Choroid plexus epithelial cell (primary cell): Measurements from ENCODE around the gene LHX3.

Source experiments
- DNase-seq: peaks from one replicate; pipeline ENCODE4 v3.0.0-alpha.2; 2010; ENCODE audit warnings: low read depth
- H3K4me3 ChIP-seq: 2 replicates; pipeline ENCODE4 v1.5.1; 2011; ENCODE audit warnings: low read depth, mild to moderate bottlenecking, control low read depth, low read length, moderate library complexity
- CTCF ChIP-seq: conservative IDR thresholded peaks from 2 replicates; pipeline ENCODE4 v1.5.1; 2011; ENCODE audit warnings: low read depth, mild to moderate bottlenecking, control low read depth, inconsistent platforms, low read length, moderate library complexity

Gene LHX3

GRCh38 chr9:136249877-136250559 is 45.1 kb upstream of the LHX3 start:
- DNase-seq, result no peak
- H3K4me3 ChIP-seq, result no peak overlapping the region
- no peak for TF ChIP-seq CTCF

GRCh38 chr9:136248951-136249876 is 44.3 kb upstream of the LHX3 start:
- no peak for DNase-seq
- no peak for TF ChIP-seq CTCF
- no peak overlapping the region for H3K4me3 ChIP-seq

GRCh38 chr9:136247947-136248637 is 43.2 kb upstream of the LHX3 start:
- no peak for DNase-seq
- TF ChIP-seq CTCF, result no peak
- no peak overlapping the region for H3K4me3 ChIP-seq

GRCh38 chr9:136247551-136247916 is 42.6 kb upstream of the LHX3 start:
- no peak overlapping the region for H3K4me3 ChIP-seq
- DNase-seq, result no peak
- no peak for TF ChIP-seq CTCF

- H3K4me3 ChIP-seq, result no peak overlapping the region
- no peak for TF ChIP-seq CTCF
- DNase-seq, result no peak
These were observed 42.1 kb upstream of the LHX3 start for GRCh38 chr9:136246849-136247550.

GRCh38 chr9:136245219-136246150 is 40.6 kb upstream of the LHX3 start, which contains the start of gene QSOX2:
Gene QSOX2 (minus strand): TSS chr9:136245812. CDS start chr9:136245803, 9 bp downstream.
- peak within 1 kb of the TSS; percentile 75 for H3K4me3 ChIP-seq

More at GRCh38 chr9:136245219-136246150, 40.6 kb upstream of the LHX3 start, which contains the start of gene QSOX2:
- peak; percentile 82 for DNase-seq
- no peak for TF ChIP-seq CTCF
